Type B pancreatic cell (in vitro differentiated cells): Measurements from ENCODE around the gene OR6J1. TPM values are rescaled to one million over a fixed set of nuclear protein-coding genes. Genes with fewer than 3 reads are reported as not detected.
"Not testable (repeated sequence)": the region's sequence is repeated elsewhere in the genome, so short reads cannot be mapped to it uniquely, and the experiment has no call there.

Experiments
- DNase-seq: peaks from one replicate; pipeline ENCODE4 v3.0.0; 2021; ENCODE audit warnings: mixed read lengths; ENCODE audit not compliant: unreplicated experiment; ENCODE audit errors: extremely low spot score
- H3K27ac Mint-ChIP-seq: 2 replicates; pipeline ENCODE4 v1.8.0; 2021; ENCODE audit warnings: mild to moderate bottlenecking, mixed read lengths
- H3K27me3 Mint-ChIP-seq: 2 replicates; pipeline ENCODE4 v1.8.0; 2021; ENCODE audit warnings: mixed read lengths
- H3K36me3 Mint-ChIP-seq: 2 replicates; pipeline ENCODE4 v1.8.0; 2021; ENCODE audit warnings: mixed read lengths
- H3K4me1 Mint-ChIP-seq: one replicate; pipeline ENCODE4 v1.8.0; 2021; ENCODE audit warnings: mixed read lengths; ENCODE audit not compliant: unreplicated experiment
- H3K4me3 Mint-ChIP-seq: 2 replicates; pipeline ENCODE4 v1.8.0; 2021; ENCODE audit warnings: mild to moderate bottlenecking, mixed read lengths
- H3K9me3 Mint-ChIP-seq: 2 replicates; pipeline ENCODE4 v1.8.0; 2021; ENCODE audit warnings: mixed read lengths
- CTCF ChIP-seq: fragments of 200-600 bp; sonication (generic); conservative IDR thresholded peaks from 2 replicates; pipeline ENCODE4 v1.5.0; 2021; ENCODE audit warnings: antibody characterized with exemption, mild to moderate bottlenecking
- total RNA-seq: library from RNA; stranded (reverse); gene quantifications from 2 replicates; pipeline ENCODE4 v1.2.1, GENCODE V29; 2021; ENCODE audit warnings: low replicate concordance

The OR6J1 gene
- total RNA-seq, 1 donor from 2014 or later: not detected

GRCh38 chr14:22678221-22678620, 34.1 kb upstream of the OR6J1 start:
- H3K27ac Mint-ChIP-seq: no peak overlapping the region
- no peak for TF ChIP-seq CTCF
- H3K36me3 Mint-ChIP-seq: no peaks in the 10 kb centered on the region
- no peaks in the 10 kb centered on the region for H3K4me1 Mint-ChIP-seq
- DNase-seq: no peak
- peaks cover 33% of the 10 kb centered on the region for H3K27me3 Mint-ChIP-seq
- no peak overlapping the region for H3K4me3 Mint-ChIP-seq
- no peaks in the 10 kb centered on the region for H3K9me3 Mint-ChIP-seq

GRCh38 chr14:22677551-22677950, 33.4 kb upstream of the OR6J1 start:
- H3K9me3 Mint-ChIP-seq, DNase-seq, H3K4me1 Mint-ChIP-seq, H3K27ac Mint-ChIP-seq, H3K4me3 Mint-ChIP-seq, H3K36me3 Mint-ChIP-seq: not testable (repeated sequence)
- peaks cover 27% of the 10 kb centered on the region for H3K27me3 Mint-ChIP-seq

GRCh38 chr14:22671622-22672021, 27.5 kb upstream of the OR6J1 start:
- DNase-seq: no peak
- H3K27me3 Mint-ChIP-seq: peaks cover 16% of the 10 kb centered on the region
- no peaks in the 10 kb centered on the region for H3K9me3 Mint-ChIP-seq
- H3K4me3 Mint-ChIP-seq: no peak overlapping the region
- H3K27ac Mint-ChIP-seq: no peak overlapping the region
- no peaks in the 10 kb centered on the region for H3K4me1 Mint-ChIP-seq
- no peaks in the 10 kb centered on the region for H3K36me3 Mint-ChIP-seq
- TF ChIP-seq CTCF: no peak

GRCh38 chr14:22668863-22669262, 24.7 kb upstream of the OR6J1 start:
- no peak overlapping the region for H3K27ac Mint-ChIP-seq
- H3K4me1 Mint-ChIP-seq: no peaks in the 10 kb centered on the region
- H3K27me3 Mint-ChIP-seq: peaks cover 11% of the 10 kb centered on the region
- no peak overlapping the region for H3K4me3 Mint-ChIP-seq
- no peaks in the 10 kb centered on the region for H3K9me3 Mint-ChIP-seq
- no peak for DNase-seq
- no peaks in the 10 kb centered on the region for H3K36me3 Mint-ChIP-seq
- no peak for TF ChIP-seq CTCF

GRCh38 chr14:22668417-22668816, 24.3 kb upstream of the OR6J1 start:
- no peaks in the 10 kb centered on the region for H3K36me3 Mint-ChIP-seq
- H3K27me3 Mint-ChIP-seq: peaks cover 7% of the 10 kb centered on the region
- no peak overlapping the region for H3K4me3 Mint-ChIP-seq
- no peaks in the 10 kb centered on the region for H3K9me3 Mint-ChIP-seq
- no peak overlapping the region for H3K27ac Mint-ChIP-seq
- H3K4me1 Mint-ChIP-seq: no peaks in the 10 kb centered on the region
- TF ChIP-seq CTCF: no peak
- no peak for DNase-seq

- no peaks in the 10 kb centered on the region for H3K36me3 Mint-ChIP-seq
- H3K9me3 Mint-ChIP-seq: no peaks in the 10 kb centered on the region
Observed at GRCh38 chr14:22667881-22668280, 23.7 kb upstream of the OR6J1 start.

More at GRCh38 chr14:22667881-22668280, 23.7 kb upstream of the OR6J1 start:
- no peak overlapping the region for H3K27ac Mint-ChIP-seq
- DNase-seq: no peak
- no peaks in the 10 kb centered on the region for H3K4me1 Mint-ChIP-seq
- H3K4me3 Mint-ChIP-seq: no peak overlapping the region
- no peak for TF ChIP-seq CTCF
- peaks cover 6% of the 10 kb centered on the region for H3K27me3 Mint-ChIP-seq
